ENCODE results near the gene DSPP.
"Not testable (repeated sequence)": the region's sequence is repeated elsewhere in the genome, so short reads cannot be mapped to it uniquely, and the experiment has no call there.

Gene DSPP

DNA sequence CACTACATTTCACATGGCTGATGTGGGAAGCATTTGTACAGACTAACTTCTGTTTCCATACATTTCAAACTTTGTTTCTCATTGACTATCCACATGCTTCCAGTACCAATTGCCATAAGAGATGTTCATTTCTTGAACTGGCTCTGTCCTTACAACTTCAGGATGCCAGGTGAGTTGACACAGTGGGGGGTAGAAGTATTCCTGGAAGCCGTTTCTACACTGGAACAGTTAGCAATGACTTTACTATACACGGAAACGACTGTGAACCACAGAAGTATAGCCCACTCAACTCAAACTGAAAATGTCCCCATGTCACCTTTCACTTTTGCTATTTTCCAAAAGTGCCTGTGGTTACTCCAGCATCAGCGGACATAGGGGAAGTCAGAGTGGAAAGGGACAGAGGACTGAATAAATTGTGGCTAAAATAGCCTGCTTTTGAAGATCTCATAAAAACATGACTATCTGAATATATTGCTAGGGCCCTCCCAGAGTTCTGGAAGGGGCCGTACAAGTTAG is 38.0 kb upstream of the DSPP start:
- no peak for DNase-seq (ENCODE audit: low read depth in 2 of 2)
- TF ChIP-seq, protein P1, sequence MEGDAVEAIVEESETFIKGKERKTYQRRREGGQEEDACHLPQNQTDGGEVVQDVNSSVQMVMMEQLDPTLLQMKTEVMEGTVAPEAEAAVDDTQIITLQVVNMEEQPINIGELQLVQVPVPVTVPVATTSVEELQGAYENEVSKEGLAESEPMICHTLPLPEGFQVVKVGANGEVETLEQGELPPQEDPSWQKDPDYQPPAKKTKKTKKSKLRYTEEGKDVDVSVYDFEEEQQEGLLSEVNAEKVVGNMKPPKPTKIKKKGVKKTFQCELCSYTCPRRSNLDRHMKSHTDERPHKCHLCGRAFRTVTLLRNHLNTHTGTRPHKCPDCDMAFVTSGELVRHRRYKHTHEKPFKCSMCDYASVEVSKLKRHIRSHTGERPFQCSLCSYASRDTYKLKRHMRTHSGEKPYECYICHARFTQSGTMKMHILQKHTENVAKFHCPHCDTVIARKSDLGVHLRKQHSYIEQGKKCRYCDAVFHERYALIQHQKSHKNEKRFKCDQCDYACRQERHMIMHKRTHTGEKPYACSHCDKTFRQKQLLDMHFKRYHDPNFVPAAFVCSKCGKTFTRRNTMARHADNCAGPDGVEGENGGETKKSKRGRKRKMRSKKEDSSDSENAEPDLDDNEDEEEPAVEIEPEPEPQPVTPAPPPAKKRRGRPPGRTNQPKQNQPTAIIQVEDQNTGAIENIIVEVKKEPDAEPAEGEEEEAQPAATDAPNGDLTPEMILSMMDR (IDR thresholded peaks at IDR 0.05; ENCODE audit: low read depth, low read length): no peak
- no peak overlapping the region for H3K4me3 ChIP-seq (replicated peaks in 1 of 2; ENCODE audit: low read depth in 2 of 2, low read length in 2 of 2)

- not testable (repeated sequence) for H3K4me3 ChIP-seq (replicated peaks in 1 of 2; ENCODE audit: low read depth in 2 of 2, low read length in 2 of 2)
These were observed 34.0 kb upstream of the DSPP start for GRCh38 chr4:87574376-87574775.

GRCh38 chr4:87574996-87575395 is 33.3 kb upstream of the DSPP start:
- DNase-seq (ENCODE audit: low read depth in 2 of 2): peak in 1 of 2 donors; percentile 65
- TF ChIP-seq, protein P1 (IDR thresholded peaks at IDR 0.05; ENCODE audit: low read depth, low read length): no peak
- no peak overlapping the region for H3K4me3 ChIP-seq (replicated peaks in 1 of 2; ENCODE audit: low read depth in 2 of 2, low read length in 2 of 2)

More at GRCh38 chr4:87574376-87574775, 34.0 kb upstream of the DSPP start:
- DNase-seq (ENCODE audit: low read depth in 2 of 2): not testable (repeated sequence)

- DNase-seq (ENCODE audit: low read depth in 2 of 2): no peak
- TF ChIP-seq, protein P1 (IDR thresholded peaks at IDR 0.05; ENCODE audit: low read depth, low read length): no peak
- no peak overlapping the region for H3K4me3 ChIP-seq (replicated peaks in 1 of 2; ENCODE audit: low read depth in 2 of 2, low read length in 2 of 2)
These were observed 32.9 kb upstream of the DSPP start for GRCh38 chr4:87575408-87575807.

- H3K4me3 ChIP-seq (replicated peaks in 1 of 2; ENCODE audit: low read depth in 2 of 2, low read length in 2 of 2): no peak overlapping the region
- TF ChIP-seq, protein P1 (IDR thresholded peaks at IDR 0.05; ENCODE audit: low read depth, low read length): no peak
- DNase-seq (ENCODE audit: low read depth in 2 of 2): no peak
These were observed 32.3 kb upstream of the DSPP start for GRCh38 chr4:87575983-87576382.

DNA sequence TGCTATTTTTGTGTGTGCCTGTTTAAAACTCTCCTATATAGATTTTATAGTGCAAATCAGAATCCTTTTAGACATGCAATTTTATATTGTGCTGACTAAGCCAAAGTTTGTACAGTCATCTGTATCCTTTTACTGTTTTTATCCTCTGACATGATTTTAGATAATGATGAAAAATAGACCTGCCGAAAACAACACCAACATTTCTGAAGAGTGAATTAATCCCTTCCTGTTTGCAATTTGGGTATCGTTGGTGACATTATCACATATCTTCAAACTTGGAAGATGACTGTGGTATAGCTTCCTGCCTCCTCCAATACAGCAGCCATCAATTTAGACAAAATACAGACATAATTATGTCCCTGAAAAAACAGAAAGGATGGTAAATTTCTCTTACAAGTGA is 28.9 kb upstream of the DSPP start:
- DNase-seq (ENCODE audit: low read depth in 2 of 2): no peak
- TF ChIP-seq, protein P1 (IDR thresholded peaks at IDR 0.05; ENCODE audit: low read depth, low read length): no peak
- no peak overlapping the region for H3K4me3 ChIP-seq (replicated peaks in 1 of 2; ENCODE audit: low read depth in 2 of 2, low read length in 2 of 2)

DNA sequence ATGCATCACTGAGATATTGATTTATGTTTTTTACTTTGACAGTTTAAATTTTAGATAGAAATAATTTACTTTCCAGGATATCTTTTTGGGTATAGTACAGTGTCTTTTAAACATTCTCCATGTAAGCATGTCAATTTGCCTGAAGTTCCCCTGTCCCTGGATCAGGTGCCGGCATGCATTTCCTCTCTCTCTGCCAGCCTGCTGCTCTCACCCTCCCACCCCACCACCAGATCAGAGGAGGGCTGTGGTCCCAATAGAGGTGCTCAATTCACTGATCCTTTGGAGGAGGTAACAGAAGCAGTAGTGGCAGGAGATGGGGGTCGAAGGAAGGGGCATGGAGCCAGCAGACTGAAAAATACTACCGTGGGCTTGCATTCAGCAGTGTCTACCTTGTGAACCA is 28.3 kb upstream of the DSPP start:
- DNase-seq (ENCODE audit: low read depth in 2 of 2): no peak
- no peak overlapping the region for H3K4me3 ChIP-seq (replicated peaks in 1 of 2; ENCODE audit: low read depth in 2 of 2, low read length in 2 of 2)
- TF ChIP-seq, protein P1 (IDR thresholded peaks at IDR 0.05; ENCODE audit: low read depth, low read length): no peak
